ENCODE measurements around the gene CNTROB. TPM values are rescaled to one million over a fixed set of nuclear protein-coding genes. Genes with fewer than 3 reads are reported as not detected.

Gene CNTROB
- total and polyA plus RNA-seq, 10 of the 15 experiments (the other 5 are each of a cell fraction or from before 2014, with no cell fraction given): 2.0 to 36.2 (median 28.2) TPM

GRCh38 chr17:7883781-7884386 lies 48.1 kb upstream of the CNTROB start (continued):
- TF ChIP-seq ELK1 (IDR thresholded peaks at IDR 0.05; ENCODE audit: low read depth, low read length) (no peak), POLR2AphosphoS5 (IDR thresholded peaks at IDR 0.05; ENCODE audit: low read length) (0 out of 2 replicates have a peak, but pooled peaks have one; percentile 33), MLLT1 (IDR thresholded peaks at IDR 0.05) (peak; percentile 61; the same call in 1 of the 2 replicates), SKIL (IDR thresholded peaks at IDR 0.05; ENCODE audit: low read depth, poor library complexity, severe bottlenecking) (peak; percentile 80), RAD51 (IDR thresholded peaks at IDR 0.05) (peak; percentile 43; the same call in 1 of the 2 replicates), ATF7 (IDR thresholded peaks at IDR 0.05; ENCODE audit: low read depth) (peak; percentile 51; the same call in 1 of the 2 replicates)
